SK-N-DZ (cell line): ENCODE results near the gene FANCC.

Source experiments
- DNase-seq: peaks from one replicate; pipeline ENCODE4 v3.0.0-alpha.2; 2015; ENCODE audit warnings: low spot score

FANCC gene

DNA sequence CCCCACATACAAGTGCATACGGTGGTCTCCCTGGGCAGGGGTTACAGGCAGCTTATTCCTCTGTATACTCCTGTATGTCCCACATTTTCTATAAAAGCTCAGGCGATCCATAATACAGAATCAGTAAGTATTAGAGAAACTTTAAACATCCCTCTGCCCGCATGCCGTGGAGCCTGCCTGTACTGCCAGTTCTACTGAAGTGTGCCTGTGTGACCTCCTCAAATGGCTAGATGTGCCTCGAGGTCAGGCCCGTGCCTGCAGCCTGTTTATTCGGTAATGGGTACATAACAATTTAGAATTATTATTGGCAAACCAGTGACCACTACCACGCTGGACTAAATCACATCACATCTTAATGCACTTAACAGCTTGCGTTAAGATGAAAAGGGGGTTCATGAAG is 190.8 kb downstream of the FANCC start:
- no peak for DNase-seq

DNA sequence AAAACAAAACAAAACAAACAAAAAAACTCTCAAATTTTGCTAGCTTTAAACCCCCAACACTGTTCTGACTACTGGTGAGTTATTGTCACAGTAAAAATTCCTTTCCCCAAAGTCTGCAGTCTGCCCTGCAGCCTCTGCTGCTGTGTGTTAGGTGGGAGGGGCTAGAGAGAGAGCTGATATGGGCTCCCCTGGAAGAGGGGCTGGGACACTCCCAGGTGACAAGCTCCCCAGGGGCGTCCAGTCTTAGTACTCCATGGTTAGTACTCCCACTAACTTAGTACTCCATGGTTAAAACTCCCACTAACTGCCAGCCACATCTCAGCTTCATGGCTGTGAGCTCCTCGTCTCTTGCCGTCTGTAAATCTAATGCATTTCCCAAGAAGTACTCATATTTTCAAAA is 191.9 kb downstream of the FANCC start:
- DNase-seq, result no peak

DNA sequence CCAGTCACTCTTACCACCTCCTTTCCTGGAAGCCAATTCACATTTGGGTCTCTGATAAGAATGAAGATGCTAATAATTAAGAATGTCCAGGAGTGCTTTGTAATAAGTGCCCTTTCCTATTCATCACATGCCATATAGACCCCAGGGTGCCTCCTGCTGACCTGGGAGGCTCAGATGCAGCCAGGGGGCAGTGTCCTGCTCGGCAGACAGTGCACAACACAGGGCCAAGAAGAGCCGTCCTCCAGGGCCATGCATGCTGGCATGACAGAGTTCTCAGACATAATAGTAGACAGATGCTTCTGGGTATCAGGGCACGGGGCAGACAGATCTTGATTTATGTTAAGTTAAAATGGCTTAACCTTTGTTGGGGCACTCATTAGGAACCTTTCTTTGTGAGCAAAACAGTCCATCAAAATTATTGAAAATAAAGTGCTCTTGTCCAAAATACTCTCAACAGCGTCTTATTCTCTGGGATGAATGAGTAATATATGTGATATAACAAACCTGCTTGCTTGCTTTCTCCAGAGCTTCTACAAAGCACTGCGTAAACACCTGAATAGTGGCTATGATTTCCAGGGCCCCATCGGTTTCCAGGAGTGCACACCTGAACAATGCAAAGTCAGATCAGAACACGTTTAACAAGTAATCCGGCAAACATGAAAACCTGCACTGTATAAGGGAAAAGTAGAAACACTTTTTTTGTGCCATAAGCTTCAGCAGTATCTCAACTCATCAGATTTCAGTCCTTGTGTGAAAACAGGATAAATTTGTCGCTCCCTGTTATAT is 192.7 kb downstream of the FANCC start:
- DNase-seq, result no peak

DNA sequence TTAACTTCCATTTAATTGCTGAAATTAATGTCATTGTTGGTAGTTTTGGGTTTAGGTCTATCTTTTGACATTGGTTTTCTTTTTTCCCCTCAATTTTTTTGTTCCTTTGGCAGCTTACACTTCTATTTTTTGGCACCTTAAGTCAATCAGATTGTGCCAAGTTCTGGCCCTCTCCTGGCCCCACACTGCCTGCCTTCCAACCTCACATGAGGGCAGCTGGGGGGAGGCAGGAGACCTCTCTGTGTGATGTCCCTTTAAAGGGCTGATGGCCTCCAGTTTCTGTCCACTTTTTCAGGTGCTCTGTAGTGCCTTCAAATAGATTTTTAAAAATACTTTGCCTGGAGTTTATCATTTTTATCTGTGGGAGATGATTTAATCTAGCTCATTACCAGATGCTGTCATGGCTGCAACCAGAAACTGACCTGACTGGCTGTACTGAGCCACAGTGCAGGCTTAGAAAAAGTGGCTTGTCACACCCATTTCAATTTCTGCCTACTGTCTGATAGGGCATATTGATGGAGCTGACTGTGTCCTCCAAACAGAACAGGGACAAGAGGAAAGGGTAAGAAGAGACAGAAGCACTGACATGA is 196.6 kb downstream of the FANCC start:
- DNase-seq, result peak; percentile 78

DNA sequence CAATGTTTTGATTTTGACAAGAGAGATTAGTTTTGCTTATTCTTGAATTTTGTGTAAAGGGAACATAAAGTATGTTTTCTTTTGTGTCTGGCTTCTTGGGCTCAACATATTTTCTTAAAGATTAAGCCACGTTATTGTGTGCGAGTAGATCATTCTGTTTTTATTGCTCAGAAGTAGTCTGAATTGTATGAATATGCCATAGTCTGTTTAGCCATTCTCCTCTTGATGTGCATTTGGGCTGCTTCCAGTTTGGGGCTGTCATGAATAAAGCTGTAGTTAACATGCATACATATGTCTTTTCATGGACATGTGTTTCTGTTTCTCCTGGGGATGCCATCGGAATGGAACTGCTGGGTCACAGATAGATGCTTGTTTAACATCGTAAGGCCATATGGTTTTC is 198.9 kb downstream of the FANCC start:
- no peak for DNase-seq

DNA sequence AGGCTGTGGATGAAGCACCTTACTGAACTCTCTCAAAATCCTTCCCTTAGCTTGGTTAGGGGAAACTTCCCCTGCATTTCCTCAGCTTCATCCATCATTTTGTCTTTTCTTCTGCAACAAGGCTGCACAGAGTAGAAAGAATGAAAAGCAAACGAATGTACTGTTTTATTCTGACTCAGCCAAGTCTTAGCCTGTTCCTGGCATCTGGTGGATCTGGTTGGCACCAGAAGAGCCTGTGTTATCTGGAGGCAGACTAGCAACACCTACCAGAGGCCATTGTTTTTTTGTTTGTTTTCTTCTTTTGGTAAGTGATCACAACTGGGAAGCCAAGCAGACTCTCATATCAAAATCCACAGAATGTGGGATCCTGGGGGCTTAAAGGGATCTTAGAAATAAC is 200.7 kb downstream of the FANCC start:
- DNase-seq, result no peak

DNA sequence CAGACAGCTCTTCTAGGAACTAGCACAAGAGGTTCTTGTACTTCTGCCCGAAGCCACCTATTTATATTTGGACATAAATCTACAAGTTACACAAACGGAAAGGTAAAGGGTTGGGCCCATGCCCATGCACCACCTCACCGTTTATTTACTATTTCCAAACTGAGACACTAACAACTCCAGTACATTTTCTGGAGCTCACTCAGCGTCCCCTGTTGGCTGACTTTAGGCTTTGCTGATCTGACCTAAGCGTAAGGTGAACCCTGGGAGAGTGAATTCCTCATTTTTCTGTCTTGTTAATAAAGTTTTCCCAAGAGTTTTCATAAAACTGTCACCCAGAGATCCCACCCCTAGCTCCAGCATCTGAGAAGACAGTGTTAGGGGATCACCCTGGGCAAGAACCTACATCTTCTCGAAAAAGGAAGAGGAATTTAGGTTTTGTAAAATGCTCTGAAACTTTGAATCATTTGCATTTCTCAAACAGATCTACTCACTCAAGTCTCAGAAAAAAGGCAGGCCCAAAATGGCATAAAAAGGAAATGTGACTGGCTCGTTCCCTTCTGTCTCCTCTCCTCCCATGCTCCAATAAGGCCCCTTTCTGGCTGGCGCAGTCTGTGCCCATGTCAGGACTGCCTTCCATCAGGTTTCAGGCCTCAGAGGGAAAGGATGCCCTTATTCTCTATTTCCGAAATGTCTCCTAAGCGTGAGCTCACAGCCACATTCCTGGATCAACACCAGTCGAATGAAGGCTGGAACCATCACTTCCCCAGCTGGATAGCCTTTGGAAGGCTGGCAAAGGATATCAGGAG is 201.3 kb downstream of the FANCC start:
- no peak for DNase-seq

DNA sequence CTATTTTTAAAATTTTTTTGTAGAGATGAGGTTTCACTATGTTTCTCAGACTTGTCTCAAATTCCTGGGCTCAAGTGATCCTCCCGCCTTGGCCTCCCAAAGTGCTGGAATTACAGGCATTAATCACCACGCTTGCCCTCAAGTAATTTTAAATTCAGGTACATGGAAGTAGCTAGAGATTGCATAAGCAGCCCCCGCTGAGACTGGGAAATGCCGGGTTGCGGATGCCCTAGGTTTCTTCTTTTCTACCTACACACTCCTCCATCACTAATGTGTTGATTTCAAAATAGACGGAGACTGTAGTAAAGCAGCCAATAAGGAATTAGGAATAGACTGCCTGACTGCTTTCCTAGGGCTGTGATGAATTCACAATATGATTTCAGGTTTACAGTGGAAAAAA is 202.4 kb downstream of the FANCC start:
- DNase-seq, result no peak

DNA sequence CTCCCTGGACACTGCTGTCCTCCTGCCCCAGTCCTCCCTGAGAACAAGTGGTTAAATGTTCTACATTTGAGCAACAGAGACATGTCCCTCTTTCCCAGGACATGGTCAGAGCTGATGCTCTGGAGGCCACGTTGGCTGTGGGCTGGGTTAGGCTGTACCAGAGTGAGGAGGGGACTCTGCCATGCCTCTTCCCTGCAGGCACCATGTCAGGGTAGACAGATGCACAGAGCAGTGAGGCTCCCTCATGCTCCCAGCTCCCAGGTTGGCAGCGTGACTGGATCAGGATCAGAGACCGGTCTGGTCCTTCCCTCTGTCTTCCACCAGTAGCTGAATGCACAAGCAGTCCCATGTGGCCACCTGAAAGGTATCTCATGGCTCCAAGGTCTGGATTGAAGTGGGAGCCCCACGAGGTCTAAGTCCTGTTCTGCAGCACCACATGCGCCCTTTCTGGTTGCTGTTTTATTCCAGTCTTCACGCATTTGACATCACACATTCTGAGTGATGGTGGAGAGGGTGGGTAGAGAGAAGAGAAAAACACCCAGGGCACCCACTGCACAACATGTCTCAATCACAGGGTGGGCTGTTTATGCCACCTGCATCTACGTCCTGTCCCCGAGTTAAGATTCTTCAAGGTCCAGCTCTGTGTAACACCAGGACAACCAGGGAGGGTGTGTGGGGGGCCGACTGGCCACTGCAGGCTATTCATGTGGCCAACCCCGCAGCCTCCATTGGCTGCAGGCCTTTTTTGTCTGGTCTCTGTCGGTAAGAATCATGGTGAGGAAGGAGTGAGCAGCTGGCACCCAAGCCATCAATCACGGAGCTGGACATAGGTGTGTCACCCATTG is 204.9 kb downstream of the FANCC start:
- DNase-seq, result no peak

DNA sequence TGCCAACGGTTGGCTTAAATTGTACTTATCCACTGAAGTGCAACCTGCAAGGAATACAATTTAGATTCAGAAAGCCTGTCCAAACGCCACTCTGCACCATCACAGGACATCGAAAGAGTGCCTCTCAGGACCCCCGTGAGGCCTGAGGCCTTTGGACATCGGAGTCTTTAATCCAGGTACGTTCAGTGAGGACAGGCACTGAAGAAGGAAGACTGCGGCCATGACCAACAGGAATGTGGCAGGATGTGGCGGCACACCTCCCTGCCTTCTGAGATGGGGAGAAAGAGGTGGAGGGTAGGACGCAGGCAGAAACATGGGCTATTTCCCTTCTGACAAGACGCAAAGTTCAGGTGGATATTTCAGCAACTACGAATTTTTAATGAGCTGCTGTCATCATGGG is 205.8 kb downstream of the FANCC start:
- DNase-seq, result no peak

DNA sequence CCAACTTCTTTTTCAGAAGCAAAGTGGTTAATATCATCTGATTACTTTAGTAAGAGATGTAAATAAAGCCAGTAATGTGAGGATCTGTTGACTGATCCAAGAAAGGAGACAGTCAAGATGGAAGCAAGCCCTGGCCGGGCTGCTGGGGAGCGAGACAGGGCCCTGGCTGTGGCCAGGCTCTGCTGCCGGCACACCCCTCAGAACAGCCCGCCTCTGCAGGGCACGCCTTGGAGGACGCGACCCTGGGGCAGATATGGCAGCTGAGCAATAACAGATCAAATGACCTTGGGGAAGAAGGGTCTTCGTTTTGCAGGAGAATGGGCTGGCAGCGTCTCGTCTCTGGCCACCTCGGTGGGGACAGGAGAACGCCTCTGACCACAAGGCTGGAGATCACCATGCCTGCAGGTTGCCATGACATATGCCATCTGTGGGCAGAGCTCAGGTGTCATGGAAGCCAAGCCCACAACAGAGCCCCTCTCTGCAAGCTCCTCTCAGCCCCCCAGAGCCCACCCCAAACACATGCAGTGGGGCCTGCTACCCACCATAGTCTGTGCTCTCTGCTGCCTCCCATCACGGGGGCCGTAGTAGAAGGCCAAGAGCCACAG is 206.5 kb downstream of the FANCC start:
- DNase-seq, result no peak

DNA sequence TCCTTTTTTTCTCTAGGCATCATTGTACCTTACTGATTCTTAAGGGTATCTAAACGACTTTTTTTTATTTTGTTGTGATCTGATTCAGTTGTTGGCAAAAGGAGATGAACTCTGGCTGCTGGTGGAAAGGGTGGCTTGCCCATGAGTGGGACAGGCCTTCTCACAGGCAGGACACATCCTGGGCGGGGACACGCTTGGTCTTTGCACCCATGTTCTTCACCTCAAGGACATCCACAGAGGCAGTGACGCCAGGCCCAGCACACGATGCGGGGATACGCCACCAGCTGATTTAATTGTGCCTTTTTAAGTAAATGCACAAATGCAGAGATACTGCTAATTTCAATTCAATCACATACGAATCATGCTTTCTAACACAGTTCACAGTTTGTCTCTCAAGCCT is 208.1 kb downstream of the FANCC start:
- no peak for DNase-seq

DNA sequence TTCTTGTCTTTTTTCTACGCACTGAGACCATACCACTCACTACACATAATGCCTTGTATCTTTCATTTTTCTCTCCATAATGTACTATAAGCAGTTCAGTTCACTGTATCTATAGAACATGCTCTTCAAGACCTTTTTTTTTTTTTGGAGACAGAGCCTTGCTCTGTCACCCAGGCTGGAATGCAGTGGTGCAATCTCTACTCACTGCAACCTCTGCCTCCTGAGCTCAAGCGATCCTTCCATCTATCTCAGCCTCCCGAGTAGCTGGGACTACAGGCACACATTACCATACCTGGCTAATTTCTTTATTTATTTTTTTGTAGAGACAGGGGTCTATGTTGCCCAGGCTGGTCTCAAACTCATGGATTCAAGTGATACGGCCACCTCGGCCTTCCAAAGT is 208.7 kb downstream of the FANCC start:
- DNase-seq, result no peak

DNA sequence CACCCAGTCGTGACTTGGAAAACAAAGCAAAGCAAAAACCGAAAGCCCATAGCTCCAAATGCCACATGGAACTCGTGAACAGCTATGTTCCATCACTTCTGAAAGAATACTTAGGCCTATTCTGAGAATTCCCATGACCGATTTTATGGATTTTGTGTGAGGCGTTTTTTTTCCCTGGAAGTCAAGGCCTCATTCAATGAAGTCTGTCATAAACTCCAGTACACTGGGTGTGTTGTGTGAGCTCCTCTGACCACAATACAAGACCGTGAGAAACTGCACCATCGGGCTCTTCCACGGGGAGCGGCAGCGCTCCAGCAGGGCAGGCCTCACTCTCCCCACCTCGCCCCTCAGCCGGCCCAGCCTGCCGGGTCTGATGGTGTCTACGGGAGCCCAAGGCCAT is 209.5 kb downstream of the FANCC start:
- no peak for DNase-seq

DNA sequence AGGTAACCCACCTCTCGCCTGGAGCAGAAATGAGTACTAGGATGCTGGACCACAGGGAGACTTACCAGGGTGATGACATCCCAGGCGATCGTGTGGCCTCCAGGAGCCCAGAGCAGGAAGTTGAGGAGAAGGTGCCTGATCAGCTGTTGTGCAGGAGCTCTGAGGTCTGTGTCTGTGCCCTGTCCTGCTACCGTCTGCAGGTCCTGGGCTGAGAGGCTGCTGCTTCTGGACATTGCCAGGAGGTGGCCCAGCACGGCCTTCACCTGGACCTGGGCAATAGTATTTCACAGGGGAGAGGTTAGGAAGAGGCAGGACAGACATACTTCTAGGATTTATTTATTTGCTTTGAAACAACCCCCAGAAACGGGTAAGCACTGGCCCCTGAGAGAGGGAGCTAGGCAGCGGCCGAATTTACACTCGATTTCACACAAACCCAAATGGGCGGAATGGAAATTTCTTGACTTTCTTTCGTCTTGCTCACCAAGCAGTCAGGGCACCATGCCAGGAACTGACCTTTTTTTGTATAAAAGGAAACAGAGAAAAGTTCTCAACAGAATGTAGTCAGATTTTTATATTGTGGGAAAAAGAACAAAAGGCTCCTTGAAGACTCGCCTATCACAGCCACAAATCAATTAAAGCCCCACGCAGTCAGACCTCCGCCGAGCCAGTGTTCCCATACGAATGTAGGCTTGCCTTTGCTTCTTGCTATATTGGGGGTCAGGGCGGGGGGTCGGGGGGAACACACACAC is 210.3 kb downstream of the FANCC start:
- DNase-seq, result no peak

DNA sequence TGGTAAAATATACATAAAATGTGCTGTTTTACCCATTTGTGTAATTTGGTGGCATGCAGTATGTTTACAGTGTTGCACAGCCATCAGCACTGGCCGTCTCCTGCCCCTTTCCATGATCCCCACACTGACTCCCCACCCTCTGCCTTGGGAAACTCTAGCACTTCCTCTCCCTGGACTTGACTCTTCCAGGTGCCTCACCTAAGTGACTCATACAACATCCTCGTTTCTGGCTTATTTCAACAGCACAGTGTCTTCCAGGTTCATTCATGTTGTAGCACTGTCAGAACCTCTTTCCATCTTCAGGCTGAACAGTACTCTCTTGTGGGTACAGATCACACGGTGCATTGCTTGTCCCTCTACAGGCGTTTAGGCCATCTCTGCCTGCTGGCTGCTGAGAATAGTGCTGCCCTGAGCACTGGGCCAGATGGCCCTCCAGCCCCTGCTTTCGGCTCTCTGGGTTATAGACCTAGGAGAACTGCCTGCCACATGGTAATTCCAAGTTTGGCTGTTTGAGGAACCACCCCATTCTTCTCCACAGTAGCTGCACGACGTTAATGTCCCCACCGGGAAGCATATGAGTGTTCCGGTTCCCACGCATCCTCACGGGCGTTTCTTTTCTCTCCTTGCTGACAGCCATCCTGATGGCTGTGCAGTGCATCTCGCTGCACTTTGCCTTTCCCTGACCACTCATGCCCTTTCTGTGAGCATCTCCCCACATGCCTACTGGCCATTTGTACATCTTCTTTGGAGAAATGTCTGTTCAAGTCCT is 211.8 kb downstream of the FANCC start:
- DNase-seq, result no peak

DNA sequence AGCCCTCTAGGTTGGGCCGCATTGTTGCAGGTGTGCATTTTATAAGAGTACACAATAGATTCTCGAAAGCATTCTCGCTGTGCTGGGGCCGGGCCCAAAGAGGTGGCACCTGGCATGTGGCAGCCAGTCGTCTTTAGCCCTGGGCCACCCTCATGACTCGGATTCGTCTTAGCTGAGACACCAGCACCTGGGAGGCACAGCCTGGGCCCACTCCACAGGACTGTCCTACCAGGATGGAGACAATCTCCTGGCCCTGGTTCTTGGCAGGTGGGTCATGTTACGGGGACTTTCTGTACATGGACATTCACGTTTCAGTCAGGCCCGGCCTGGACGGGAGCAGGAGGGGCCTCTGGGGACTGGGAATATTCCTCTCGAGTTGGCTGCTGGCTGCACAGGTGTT is 212.5 kb downstream of the FANCC start:
- no peak for DNase-seq

DNA sequence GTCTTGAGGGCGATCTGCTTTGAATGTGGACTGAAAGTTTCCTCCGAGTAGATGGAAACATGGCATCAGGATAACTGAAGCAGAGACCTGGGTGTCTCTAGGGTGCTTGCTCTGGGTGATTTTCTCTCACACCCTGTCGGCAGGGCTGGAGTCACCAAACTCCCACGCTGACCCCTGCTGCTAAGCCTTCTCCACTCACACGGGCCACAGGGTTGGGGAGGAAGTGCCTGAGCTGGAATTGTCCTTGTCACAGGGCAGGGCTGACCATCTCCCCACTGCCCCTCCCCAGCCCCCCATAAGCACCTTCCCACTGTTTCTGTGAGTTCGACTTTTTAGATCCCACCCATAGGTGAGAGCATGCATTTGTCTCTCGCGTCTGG is 212.9 kb downstream of the FANCC start:
- DNase-seq, result no peak

DNA sequence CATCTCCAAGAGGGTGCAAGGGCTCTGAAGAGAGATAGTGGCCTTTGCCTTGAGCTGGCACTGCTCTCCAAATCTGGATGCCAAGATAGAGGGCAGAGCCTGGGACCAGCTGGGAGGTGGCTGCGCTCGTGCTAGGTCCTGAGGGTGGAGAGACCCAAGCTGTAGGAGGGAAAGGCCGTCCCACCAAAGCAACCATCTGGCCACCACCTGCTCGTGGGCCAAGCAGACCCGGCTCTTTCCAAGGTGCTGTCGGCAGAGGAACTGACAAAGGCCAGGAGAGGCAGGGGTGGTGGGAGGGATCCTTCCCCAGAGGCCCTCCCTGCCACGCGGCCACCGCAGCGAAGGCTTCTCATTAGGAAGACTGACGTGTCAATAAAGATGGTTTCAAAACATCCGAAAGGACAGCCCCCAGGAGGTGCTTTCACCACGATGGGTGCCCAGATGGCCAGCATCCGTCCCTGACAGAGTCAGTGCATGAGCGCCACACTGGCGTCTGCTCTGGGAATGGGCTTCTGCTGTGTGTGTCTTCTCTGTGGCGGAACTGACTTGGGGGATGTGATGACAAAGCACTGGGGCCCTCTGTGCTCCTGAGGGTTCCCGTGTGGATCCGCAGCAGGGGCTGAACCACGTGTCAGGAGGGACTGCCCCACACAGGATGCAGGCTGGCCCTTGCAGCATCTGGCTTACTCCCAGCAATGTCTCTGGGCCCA is 213.5 kb downstream of the FANCC start:
- peak; percentile 49 for DNase-seq
